K562 (cell line): ENCODE data around the gene TMEM63C. TPM values are rescaled to one million over a fixed set of nuclear protein-coding genes. Genes with fewer than 3 reads are reported as not detected.

Source experiments
- BRF2 ChIP-seq: IDR thresholded peaks from 3 replicates; pipeline ENCODE4 v1.6.1; 2011; ENCODE audit warnings: borderline replicate concordance, mild to moderate bottlenecking; ENCODE audit not compliant: insufficient read length, insufficient read depth
- CREB1 ChIP-seq, 2 experiments: sonication (generic) in 1 of 2; formaldehyde crosslinking in 1 of 2; IDR thresholded peaks; 2 replicates each; pipeline versions ENCODE4 v1.6.1 to v1.8.0; 2012 to 2022; ENCODE audit warnings: inconsistent platforms in 1 of 2, mild to moderate bottlenecking in 1 of 2, missing genetic modification reagents in 1 of 2, moderate library complexity in 1 of 2
- DPF2 ChIP-seq: fragments of 450-650 bp; IDR thresholded peaks from 2 replicates; pipeline ENCODE4 v1.6.1; 2016
- ETV6 ChIP-seq, 3 experiments: fragments of 150-350 bp in 1 of 3; sonication (generic) in 1 of 3; formaldehyde crosslinking in 1 of 3; IDR thresholded peaks; 2 replicates each; pipeline versions ENCODE4 v1.6.1 to v1.8.0; 2014 to 2022; ENCODE audit warnings: borderline replicate concordance in 2 of 3, low read depth in 2 of 3, antibody characterized with exemption in 1 of 3, low read length in 1 of 3, mild to moderate bottlenecking in 1 of 3, missing genetic modification reagents in 1 of 3
- FOXA3 ChIP-seq, 2 experiments: fragments of 450-650 bp in 1 of 2; sonication (generic) in 1 of 2; formaldehyde crosslinking; IDR thresholded peaks in 1 of 2; conservative IDR thresholded peaks in 1 of 2; 2 replicates each; pipeline versions ENCODE4 v1.4.0 to v1.8.0; 2020 to 2022; ENCODE audit warnings: mild to moderate bottlenecking in 2 of 2, missing genetic modification reagents in 1 of 2
- GATAD2A ChIP-seq: fragments of 450-650 bp; IDR thresholded peaks from 2 replicates; pipeline ENCODE4 v1.6.1; 2017
- HDGF ChIP-seq: fragments of 450-650 bp; IDR thresholded peaks from 2 replicates; pipeline ENCODE4 v1.6.1; 2016
- HLTF ChIP-seq: fragments of 450-650 bp; IDR thresholded peaks from 2 replicates; pipeline ENCODE4 v1.6.1; 2016
- JUNB ChIP-seq: fragments of 450-650 bp; formaldehyde crosslinking; conservative IDR thresholded peaks from 2 replicates; pipeline ENCODE4 v1.4.0; 2020; ENCODE audit warnings: mild to moderate bottlenecking
- MEIS2 ChIP-seq: fragments of 450-650 bp; IDR thresholded peaks from 2 replicates; pipeline ENCODE4 v1.6.1; 2014; ENCODE audit warnings: mild to moderate bottlenecking; ENCODE audit not compliant: partially characterized antibody
- MYBL2 ChIP-seq, 2 experiments: fragments of 450-650 bp in 1 of 2; sonication (generic) in 1 of 2; formaldehyde crosslinking in 1 of 2; IDR thresholded peaks; 2 replicates each; pipeline versions ENCODE4 v1.6.1 to v1.8.1; 2017 to 2022; ENCODE audit warnings: borderline replicate concordance in 1 of 2, inconsistent platforms in 1 of 2, low read depth in 1 of 2, mild to moderate bottlenecking in 1 of 2, missing genetic modification reagents in 1 of 2, moderate library complexity in 1 of 2
- NCOA4 ChIP-seq: fragments of 450-650 bp; IDR thresholded peaks from 2 replicates; pipeline ENCODE4 v1.6.1; 2018; ENCODE audit warnings: mild to moderate bottlenecking; ENCODE audit not compliant: partially characterized antibody
- PTTG1 ChIP-seq: fragments of 450-650 bp; IDR thresholded peaks from 2 replicates; pipeline ENCODE4 v1.6.1; 2016; ENCODE audit warnings: low read depth, mild to moderate bottlenecking, missing genetic modification characterization, missing compliant biosample characterization
- THRA ChIP-seq: fragments of 450-650 bp; IDR thresholded peaks from 2 replicates; pipeline ENCODE4 v1.6.1; 2017; ENCODE audit warnings: mild to moderate bottlenecking, moderate library complexity
- TOE1 ChIP-seq, 2 experiments: fragments of 450-650 bp in 1 of 2; sonication (generic) in 1 of 2; formaldehyde crosslinking in 1 of 2; IDR thresholded peaks; 2 replicates each; pipeline versions ENCODE4 v1.7.1 to v1.8.0; 2016 to 2022; ENCODE audit warnings: borderline replicate concordance in 2 of 2, mild to moderate bottlenecking in 2 of 2, antibody characterized with exemption in 1 of 2, inconsistent platforms in 1 of 2, low read depth in 1 of 2, missing genetic modification reagents in 1 of 2, moderate library complexity in 1 of 2
- ZBTB12 ChIP-seq: fragments of 250-450 bp; sonication (Bioruptor Pico); IDR thresholded peaks from 2 replicates; pipeline ENCODE4 v1.4.0; 2020
- ZKSCAN3 ChIP-seq: fragments of 250-450 bp; sonication (Bioruptor Pico); IDR thresholded peaks from 2 replicates; pipeline ENCODE4 v1.4.0; 2020
- ZNF449 ChIP-seq: fragments of 250-450 bp; sonication (Bioruptor Pico); IDR thresholded peaks from 2 replicates; pipeline ENCODE4 v1.8.0; 2022; ENCODE audit warnings: moderate library complexity, mild to moderate bottlenecking, inconsistent platforms
- ZNF507 ChIP-seq: conservative IDR thresholded peaks from 2 replicates; pipeline ENCODE4 v1.6.1; 2017; ENCODE audit warnings: missing genetic modification characterization, missing compliant biosample characterization
- polyA plus RNA-seq, 8 experiments: library from polyadenylated mRNA; depleted of rRNA in 4 of 8; stranded (reverse) in 5 of 8; unstranded in 3 of 8; fragments of >200 nt; fragmentation: Nextera tagmentation in 2 of 8; fragmentation: Illumina TruSeq in 1 of 8; extraction: Ambion mirVana in 2 of 8; extraction: Trizol in 1 of 8; gene quantifications; 2 replicates each; pipeline versions ENCODE4 v1.2.1 to v1.2.3, GENCODE V29; 2011 to 2014; ENCODE audit warnings: inconsistent platforms in 1 of 8, missing spikeins in 1 of 8
- total RNA-seq, 7 experiments: library from RNA; depleted of rRNA in 6 of 7; stranded (reverse); fragments of >200 nt in 6 of 7; fragmentation: Illumina TruSeq in 2 of 7; extraction: Trizol in 2 of 7; gene quantifications; 2 replicates each; pipeline versions ENCODE4 v1.2.1 to v1.2.3, GENCODE V29; 2011 to 2021; ENCODE audit warnings: low replicate concordance in 1 of 7
- TF ChIP-seq, protein P1 (sequence below): sonication (generic); formaldehyde crosslinking; IDR thresholded peaks from 2 replicates; pipeline ENCODE4 v1.8.0; 2023; ENCODE audit warnings: mild to moderate bottlenecking, missing genetic modification reagents

Gene TMEM63C
- total and polyA plus RNA-seq, 9 of the 15 experiments (the other 6 are each of a cell fraction or from before 2014, with no cell fraction given): 0.07 TPM; not detected in 8

GRCh38 chr14:77303417-77304156 lies 122.0 kb downstream of the TMEM63C start (continued):
- TF ChIP-seq ZNF449 (CRISPR knock-in tag) (no peak), THRA (no peak), HLTF (no peak), GATAD2A (no peak), MEIS2 (no peak), MYBL2 (IDR thresholded peaks at IDR 0.05; ENCODE audit: low read depth) (no peak), MYBL2 (CRISPR knock-in tag; IDR thresholded peaks at IDR 0.05; ENCODE audit: borderline replicate concordance) (no peak), FOXA3 (CRISPR knock-in tag; conservative IDR thresholded peaks at IDR 0.05 in 1 of 2, IDR thresholded peaks at IDR 0.05 in 1 of 2) (peak; percentile 80 to 84; a peak in 3 of 4 replicates), TOE1 (IDR thresholded peaks at IDR 0.05; ENCODE audit: borderline replicate concordance) (peak; percentile 85; the same call in 1 of the 2 replicates), TOE1 (CRISPR knock-in tag; IDR thresholded peaks at IDR 0.05; ENCODE audit: borderline replicate concordance, low read depth) (no peak), JUNB (CRISPR knock-in tag) (no peak), HDGF (no peak), ZBTB12 (CRISPR knock-in tag) (no peak), ZKSCAN3 (CRISPR knock-in tag) (no peak), DPF2 (0 out of 2 replicates have a peak, but pooled peaks have one; percentile 54), NCOA4 (no peak), ZNF507 (tag) (no peak), PTTG1 (tag) (no peak), BRF2 (no peak), ETV6 (IDR thresholded peaks at IDR 0.05; ENCODE audit: borderline replicate concordance in 1 of 2, low read depth in 2 of 2, low read length in 1 of 2) (no peak), ETV6 (CRISPR knock-in tag; IDR thresholded peaks at IDR 0.05; ENCODE audit: borderline replicate concordance) (no peak), CREB1 (IDR thresholded peaks at IDR 0.05) (no peak), CREB1 (CRISPR knock-in tag; IDR thresholded peaks at IDR 0.05) (no peak)
- TF ChIP-seq, protein P1, sequence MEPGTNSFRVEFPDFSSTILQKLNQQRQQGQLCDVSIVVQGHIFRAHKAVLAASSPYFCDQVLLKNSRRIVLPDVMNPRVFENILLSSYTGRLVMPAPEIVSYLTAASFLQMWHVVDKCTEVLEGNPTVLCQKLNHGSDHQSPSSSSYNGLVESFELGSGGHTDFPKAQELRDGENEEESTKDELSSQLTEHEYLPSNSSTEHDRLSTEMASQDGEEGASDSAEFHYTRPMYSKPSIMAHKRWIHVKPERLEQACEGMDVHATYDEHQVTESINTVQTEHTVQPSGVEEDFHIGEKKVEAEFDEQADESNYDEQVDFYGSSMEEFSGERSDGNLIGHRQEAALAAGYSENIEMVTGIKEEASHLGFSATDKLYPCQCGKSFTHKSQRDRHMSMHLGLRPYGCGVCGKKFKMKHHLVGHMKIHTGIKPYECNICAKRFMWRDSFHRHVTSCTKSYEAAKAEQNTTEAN (CRISPR knock-in tag): no peak
